Activated naive CD4-positive, alpha-beta T cell treated with anti-CD3 and anti-CD28 coated beads, Interleukin-2, amount 50 U/mL, for 24 hours (primary cell): ENCODE results near the gene RPS27.
"Not testable (repeated sequence)": the region's sequence is repeated elsewhere in the genome, so short reads cannot be mapped to it uniquely, and the experiment has no call there.

ENCODE experiments used
- H3K27ac Mint-ChIP-seq: one replicate; pipeline ENCODE4 v1.8.0; 2021; ENCODE audit warnings: mild to moderate bottlenecking, mixed read lengths
- H3K27me3 Mint-ChIP-seq: one replicate; pipeline ENCODE4 v1.8.0; 2021; ENCODE audit warnings: mixed read lengths
- H3K36me3 Mint-ChIP-seq: one replicate; pipeline ENCODE4 v1.8.0; 2021; ENCODE audit warnings: mixed read lengths
- H3K4me1 Mint-ChIP-seq: one replicate; pipeline ENCODE4 v1.8.0; 2021; ENCODE audit warnings: mixed read lengths
- H3K4me3 Mint-ChIP-seq: one replicate; pipeline ENCODE4 v1.8.0; 2021; ENCODE audit warnings: mild to moderate bottlenecking, mixed read lengths
- H3K9me3 Mint-ChIP-seq: one replicate; pipeline ENCODE4 v1.8.0; 2021; ENCODE audit warnings: mixed read lengths

Gene RPS27

GRCh38 chr1:153995640-153996039, 5.1 kb downstream of the RPS27 start:
- peak overlapping the region; percentile 80 for H3K27ac Mint-ChIP-seq
- no peaks in the 10 kb centered on the region for H3K9me3 Mint-ChIP-seq
- peaks cover 19% of the 10 kb centered on the region for H3K4me1 Mint-ChIP-seq
- no peaks in the 10 kb centered on the region for H3K27me3 Mint-ChIP-seq
- peak overlapping the region; percentile 20 for H3K4me3 Mint-ChIP-seq
- H3K36me3 Mint-ChIP-seq: peaks cover 28% of the 10 kb centered on the region

- not testable (repeated sequence) for H3K27me3 Mint-ChIP-seq, H3K27ac Mint-ChIP-seq, H3K4me3 Mint-ChIP-seq, H3K9me3 Mint-ChIP-seq
- Mint-ChIP-seq H3K36me3 (peaks cover 18% of the 10 kb centered on the region), H3K4me1 (peaks cover 12% of the 10 kb centered on the region)
These were observed 6.3 kb downstream of the RPS27 start for GRCh38 chr1:153996882-153997281.

- no peak overlapping the region for H3K4me3 Mint-ChIP-seq
- peaks cover 3% of the 10 kb centered on the region for H3K4me1 Mint-ChIP-seq
- peaks cover 4% of the 10 kb centered on the region for H3K36me3 Mint-ChIP-seq
- no peaks in the 10 kb centered on the region for H3K9me3 Mint-ChIP-seq
- H3K27me3 Mint-ChIP-seq: no peaks in the 10 kb centered on the region
- no peak overlapping the region for H3K27ac Mint-ChIP-seq
These were observed 9.9 kb downstream of the RPS27 start for GRCh38 chr1:154000420-154000819.

GRCh38 chr1:154006136-154006535, 15.6 kb downstream of the RPS27 start:
- Mint-ChIP-seq H3K36me3 (no peaks in the 10 kb centered on the region), H3K4me1 (no peaks in the 10 kb centered on the region), H3K9me3 (no peaks in the 10 kb centered on the region), H3K27ac (no peak overlapping the region), H3K4me3 (no peak overlapping the region), H3K27me3 (no peaks in the 10 kb centered on the region)

GRCh38 chr1:154012129-154012528, 21.6 kb downstream of the RPS27 start:
- H3K9me3 Mint-ChIP-seq: no peaks in the 10 kb centered on the region
- no peaks in the 10 kb centered on the region for H3K27me3 Mint-ChIP-seq
- no peaks in the 10 kb centered on the region for H3K4me1 Mint-ChIP-seq
- peaks cover 2% of the 10 kb centered on the region for H3K36me3 Mint-ChIP-seq
- no peak overlapping the region for H3K27ac Mint-ChIP-seq
- H3K4me3 Mint-ChIP-seq: no peak overlapping the region

- H3K36me3 Mint-ChIP-seq, H3K9me3 Mint-ChIP-seq, H3K27me3 Mint-ChIP-seq, H3K4me3 Mint-ChIP-seq, H3K4me1 Mint-ChIP-seq, H3K27ac Mint-ChIP-seq: not testable (repeated sequence)
These were observed 22.0 kb downstream of the RPS27 start for GRCh38 chr1:154012543-154012942.

GRCh38 chr1:154014154-154014907, 23.8 kb downstream of the RPS27 start:
- Mint-ChIP-seq H3K4me1 (no peaks in the 10 kb centered on the region), H3K36me3 (peaks cover 2% of the 10 kb centered on the region), H3K9me3 (no peaks in the 10 kb centered on the region), H3K27ac (no peak overlapping the region), H3K4me3 (no peak overlapping the region), H3K27me3 (no peaks in the 10 kb centered on the region)

GRCh38 chr1:154019269-154019668, 28.7 kb downstream of the RPS27 start:
- Mint-ChIP-seq H3K9me3 (no peaks in the 10 kb centered on the region), H3K27me3 (no peaks in the 10 kb centered on the region), H3K4me1 (no peaks in the 10 kb centered on the region), H3K27ac (no peak overlapping the region), H3K36me3 (peaks cover 2% of the 10 kb centered on the region), H3K4me3 (no peak overlapping the region)

GRCh38 chr1:154019940-154020339, 29.4 kb downstream of the RPS27 start:
- H3K27ac Mint-ChIP-seq: no peak overlapping the region
- H3K27me3 Mint-ChIP-seq: no peaks in the 10 kb centered on the region
- H3K9me3 Mint-ChIP-seq: no peaks in the 10 kb centered on the region
- H3K4me1 Mint-ChIP-seq: no peaks in the 10 kb centered on the region
- peaks cover 2% of the 10 kb centered on the region for H3K36me3 Mint-ChIP-seq
- H3K4me3 Mint-ChIP-seq: no peak overlapping the region

- not testable (repeated sequence) for H3K27me3 Mint-ChIP-seq, H3K4me1 Mint-ChIP-seq, H3K4me3 Mint-ChIP-seq, H3K9me3 Mint-ChIP-seq, H3K36me3 Mint-ChIP-seq, H3K27ac Mint-ChIP-seq
These were observed 43.1 kb downstream of the RPS27 start for GRCh38 chr1:154033697-154034096.
